GM19023 (cell line): ENCODE results near the gene IARS1.

Experiments used
- ATAC-seq: cut with Tn5 transposase; IDR thresholded peaks from one replicate; pipeline ENCODE4 v1.9.1; 2021; ENCODE audit warnings: mild to moderate bottlenecking, moderate library complexity; ENCODE audit not compliant: unreplicated experiment

Gene IARS1

GRCh38 chr9:92293452-92294296, at the start of gene IARS1:
Gene IARS1, minus strand, starts transcription at chr9:92293697. Its CDS starts 4,278 bp downstream, at chr9:92289419.
- ATAC-seq = peak; percentile 98

GRCh38 chr9:92342825-92343488, 49.5 kb upstream of the IARS1 start:
- ATAC-seq = no peak

- no peak for ATAC-seq
Observed at GRCh38 chr9:92341578-92341977, 48.1 kb upstream of the IARS1 start.

- no peak for ATAC-seq
Observed at GRCh38 chr9:92333282-92333634, 39.8 kb upstream of the IARS1 start.

- ATAC-seq = no peak
Observed at GRCh38 chr9:92332577-92333281, 39.2 kb upstream of the IARS1 start.

- ATAC-seq = no peak
Observed at GRCh38 chr9:92328225-92328624, 34.7 kb upstream of the IARS1 start.

- ATAC-seq = no peak
Observed at GRCh38 chr9:92327283-92327850, 33.9 kb upstream of the IARS1 start.

- no peak for ATAC-seq
Observed at GRCh38 chr9:92325991-92326500, 32.5 kb upstream of the IARS1 start.

GRCh38 chr9:92325269-92325990, 31.9 kb upstream of the IARS1 start, which contains the start of the genes CENPP and NOL8:
Gene CENPP, plus strand, starts transcription at chr9:92325953.
Gene NOL8, minus strand, starts transcription at chr9:92325350. Its CDS starts 1,189 bp downstream, at chr9:92324161.
- peak; percentile 95 for ATAC-seq

- peak; percentile 12 for ATAC-seq
Observed at GRCh38 chr9:92324889-92325268, 31.4 kb upstream of the IARS1 start.

GRCh38 chr9:92324431-92324830, 30.9 kb upstream of the IARS1 start:
- ATAC-seq = no peak

GRCh38 chr9:92315456-92315855, 22.0 kb upstream of the IARS1 start:
- no peak for ATAC-seq

- no peak for ATAC-seq
Observed at GRCh38 chr9:92313624-92314012, 20.1 kb upstream of the IARS1 start.

- no peak for ATAC-seq
Observed at GRCh38 chr9:92312887-92313623, 19.6 kb upstream of the IARS1 start.

GRCh38 chr9:92310562-92310961, 17.1 kb upstream of the IARS1 start:
- no peak for ATAC-seq

- ATAC-seq = no peak
Observed at GRCh38 chr9:92308893-92309292, 15.4 kb upstream of the IARS1 start.

GRCh38 chr9:92300936-92301335, 7.4 kb upstream of the IARS1 start:
- no peak for ATAC-seq

GRCh38 chr9:92299116-92299515, 5.6 kb upstream of the IARS1 start:
- no peak for ATAC-seq

- ATAC-seq = no peak
Observed at GRCh38 chr9:92298036-92298435, 4.5 kb upstream of the IARS1 start.

GRCh38 chr9:92297611-92298010, 4.1 kb upstream of the IARS1 start:
- no peak for ATAC-seq
